Mesenchymal stem cell (in vitro differentiated cells and primary cell): ENCODE results near the gene NBEAL1.
A peak's percentile ranks its signal among the peaks of the same experiment; 100 is the strongest.

ENCODE experiments used
- DNase-seq: peaks from one replicate; pipeline ENCODE4 v3.0.0-alpha.2; 2013
- H2AFZ ChIP-seq: one replicate; pipeline ENCODE4 v1.6.1; 2013; ENCODE audit warnings: low read depth, mild to moderate bottlenecking, control low read depth, inconsistent platforms, low read length, moderate library complexity
- H2AK5ac ChIP-seq: 2 replicates; pipeline ENCODE4 v1.6.1; 2013; ENCODE audit warnings: low read length, moderate library complexity, mild to moderate bottlenecking, inconsistent platforms; ENCODE audit not compliant: severe bottlenecking
- H2BK120ac ChIP-seq: one replicate; pipeline ENCODE4 v1.6.1; 2013; ENCODE audit warnings: low read depth, mild to moderate bottlenecking, inconsistent platforms, low read length, moderate library complexity
- H2BK12ac ChIP-seq, 2 experiments: one replicate each; pipeline ENCODE4 v1.6.1; 2013; ENCODE audit warnings: inconsistent platforms in 2 of 2, low read length in 2 of 2, mild to moderate bottlenecking in 2 of 2, moderate library complexity in 2 of 2, control low read depth in 1 of 2
- H2BK15ac ChIP-seq: one replicate; pipeline ENCODE4 v1.6.1; 2013; ENCODE audit warnings: mild to moderate bottlenecking, low read depth, inconsistent platforms; ENCODE audit not compliant: poor library complexity, severe bottlenecking
- H2BK5ac ChIP-seq: 2 replicates; pipeline ENCODE4 v1.6.1; 2013; ENCODE audit warnings: low read depth, mild to moderate bottlenecking, low read length, control low read depth, inconsistent platforms; ENCODE audit not compliant: poor library complexity, severe bottlenecking
- H3K14ac ChIP-seq, 2 experiments: one replicate each; pipeline ENCODE4 v1.6.1; 2013; ENCODE audit warnings: inconsistent platforms in 2 of 2, low read length in 2 of 2, control low read depth in 1 of 2, mild to moderate bottlenecking in 1 of 2, moderate library complexity in 1 of 2
- H3K18ac ChIP-seq, 2 experiments: one replicate each; pipeline ENCODE4 v1.6.1; 2013; ENCODE audit warnings: inconsistent platforms in 2 of 2, low read length in 2 of 2, control low read depth in 1 of 2, low read depth in 1 of 2, mild to moderate bottlenecking in 1 of 2
- H3K23ac ChIP-seq, 2 experiments: one replicate each; pipeline ENCODE4 v1.6.1; 2013; ENCODE audit warnings: inconsistent platforms in 2 of 2, low read length in 2 of 2, mild to moderate bottlenecking in 2 of 2, moderate library complexity in 2 of 2, control low read depth in 1 of 2
- H3K27ac ChIP-seq: 2 replicates; pipeline ENCODE4 v1.5.1; 2013; ENCODE audit warnings: mild to moderate bottlenecking, moderate library complexity, low read length, control low read depth, inconsistent platforms; ENCODE audit not compliant: poor library complexity, severe bottlenecking
- H3K27me3 ChIP-seq, 2 experiments: 2 replicates each; pipeline versions ENCODE4 v1.6.1 to v1.7.0; 2013; ENCODE audit warnings: low read length in 2 of 2, mild to moderate bottlenecking in 2 of 2, moderate library complexity in 2 of 2, control low read depth in 1 of 2, inconsistent platforms in 1 of 2; ENCODE audit not compliant: control insufficient read depth in 1 of 2, insufficient read depth in 1 of 2
- H3K36me3 ChIP-seq, 2 experiments: 2 replicates each; pipeline versions ENCODE4 v1.6.1 to v1.7.0; 2013; ENCODE audit warnings: low read length in 2 of 2, control low read depth in 1 of 2, inconsistent platforms in 1 of 2, low read depth in 1 of 2, mild to moderate bottlenecking in 1 of 2; ENCODE audit not compliant: insufficient read depth in 2 of 2, control insufficient read depth in 1 of 2
- H3K4ac ChIP-seq, 2 experiments: one replicate each; pipeline ENCODE4 v1.6.1; 2013; ENCODE audit warnings: inconsistent platforms in 2 of 2, low read length in 2 of 2, mild to moderate bottlenecking in 2 of 2, moderate library complexity in 2 of 2, control low read depth in 1 of 2, low read depth in 1 of 2
- H3K4me1 ChIP-seq: 2 replicates; pipeline ENCODE4 v1.6.1; 2013; ENCODE audit warnings: low read depth, low read length, control low read depth; ENCODE audit not compliant: control insufficient read depth, insufficient read depth
- H3K4me2 ChIP-seq: 2 replicates; pipeline ENCODE4 v1.6.1; 2013; ENCODE audit warnings: low read length, mild to moderate bottlenecking, inconsistent platforms; ENCODE audit not compliant: poor library complexity, severe bottlenecking
- H3K4me3 ChIP-seq, 2 experiments: 2 replicates each; pipeline versions ENCODE4 v1.5.1 to v1.7.0; 2013; ENCODE audit warnings: low read length in 2 of 2, mild to moderate bottlenecking in 2 of 2, control low read depth in 1 of 2, low read depth in 1 of 2; ENCODE audit not compliant: insufficient read depth in 1 of 2
- H3K79me1 ChIP-seq: replicated peaks from 2 replicates; pipeline ENCODE4 v1.6.1; 2013; ENCODE audit warnings: mild to moderate bottlenecking, control low read depth, low read length, inconsistent platforms; ENCODE audit not compliant: poor library complexity, severe bottlenecking
- H3K9ac ChIP-seq: 2 replicates; pipeline ENCODE4 v1.7.0; 2013; ENCODE audit warnings: mild to moderate bottlenecking, low read length, moderate library complexity
- H3K9me3 ChIP-seq: 2 replicates; pipeline ENCODE4 v1.7.0; 2013; ENCODE audit warnings: mild to moderate bottlenecking, low read length; ENCODE audit not compliant: control insufficient read depth
- H4K8ac ChIP-seq: one replicate; pipeline ENCODE4 v1.6.1; 2013; ENCODE audit warnings: inconsistent platforms, mild to moderate bottlenecking, low read length, moderate library complexity
- H4K91ac ChIP-seq: one replicate; pipeline ENCODE4 v1.6.1; 2013; ENCODE audit warnings: mild to moderate bottlenecking, low read length, inconsistent platforms
- WGBS: methylation state at CpG from one replicate; pipeline ENCODE4 v1.1.7; 2013; ENCODE audit warnings: mixed read lengths; 5-methylcytosine and 5-hydroxymethylcytosine counted together

NBEAL1 gene

DNA sequence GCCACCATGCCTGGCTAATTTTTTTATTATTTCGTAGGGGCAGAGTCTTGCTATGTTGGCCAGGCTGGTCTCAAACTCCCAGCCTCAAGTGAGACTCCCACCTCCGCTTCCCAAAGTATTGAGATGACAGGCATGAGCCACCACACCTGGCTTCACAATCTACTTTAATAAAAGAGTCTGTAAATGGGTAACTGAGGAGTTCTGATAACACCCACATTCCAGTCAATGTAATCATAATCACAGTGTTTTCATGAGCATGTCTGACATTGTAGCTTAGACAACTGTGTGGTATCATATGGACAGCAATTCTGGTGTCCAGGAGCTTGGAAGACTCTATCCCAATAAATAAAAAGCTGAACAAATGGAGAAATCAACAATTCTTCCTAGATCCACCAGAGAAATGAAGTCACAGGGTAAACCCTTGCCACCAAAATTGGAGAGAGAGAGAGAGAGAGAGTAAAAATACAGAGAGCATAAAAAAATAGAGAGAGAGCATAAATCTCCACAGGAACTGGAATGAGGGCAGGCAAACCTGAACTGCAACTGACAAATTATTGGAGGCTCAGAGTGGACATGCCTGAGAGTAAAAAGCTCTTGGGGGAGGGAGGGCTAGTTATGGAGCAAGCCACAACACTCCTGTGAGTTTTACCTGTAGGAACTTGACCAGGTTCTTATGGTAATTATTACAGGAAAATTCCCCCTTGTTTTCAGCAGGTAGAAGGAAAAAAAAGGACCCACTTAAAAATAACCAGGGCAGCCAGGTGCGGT, 12.4 kb upstream of the NBEAL1 start:
- H3K79me1 ChIP-seq = no peaks in the 10 kb centered on the region
- no peak overlapping the region for H3K4ac ChIP-seq
- H4K8ac ChIP-seq = no peak overlapping the region
- H3K23ac ChIP-seq = no peak overlapping the region
- no peaks in the 10 kb centered on the region for H3K9me3 ChIP-seq
- DNase-seq = no peak
- H2AFZ ChIP-seq = no peak overlapping the region
- H2BK12ac ChIP-seq = no peak overlapping the region
- no peak overlapping the region for H2BK15ac ChIP-seq
- H3K9ac ChIP-seq = no peak overlapping the region
- peak overlapping the region; percentile 69 for H2AK5ac ChIP-seq
- H3K4me2 ChIP-seq = peak overlapping the region; percentile 33
- no peaks in the 10 kb centered on the region for H3K27me3 ChIP-seq
- H3K14ac ChIP-seq = no peak overlapping the region
- H2BK120ac ChIP-seq = no peak overlapping the region
- H3K4me3 ChIP-seq = no peak overlapping the region
- H2BK5ac ChIP-seq = no peak overlapping the region
- H3K4me1 ChIP-seq = peaks cover 2% of the 10 kb centered on the region
- no peaks in the 10 kb centered on the region for H3K36me3 ChIP-seq
- H3K27ac ChIP-seq = peak overlapping the region; percentile 87
- H4K91ac ChIP-seq = no peak overlapping the region
- 96% methylated on average over 2 of the region's 3 CpGs for WGBS
- no peak overlapping the region for H3K18ac ChIP-seq

DNA sequence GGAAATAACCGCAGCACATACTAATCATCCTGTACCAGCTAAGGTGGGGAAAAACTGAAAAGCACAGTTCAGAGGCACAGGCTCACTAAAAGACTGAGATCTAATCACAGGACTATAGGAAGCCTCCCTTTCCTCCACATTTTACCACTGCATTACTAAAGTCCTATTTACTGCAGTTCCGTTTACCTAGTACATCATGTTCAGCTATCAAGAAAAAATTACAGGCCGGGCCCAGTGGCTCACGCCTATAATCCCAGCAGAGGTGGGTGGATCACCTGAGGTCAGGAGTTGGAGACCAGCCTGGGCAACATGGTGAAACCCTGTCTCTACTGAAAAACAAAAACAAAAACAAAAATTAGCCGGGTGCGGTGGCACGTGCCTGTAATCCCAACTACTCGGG, 11.0 kb upstream of the NBEAL1 start:
- H3K4ac ChIP-seq = no peak overlapping the region
- H3K9me3 ChIP-seq = no peaks in the 10 kb centered on the region
- H2BK5ac ChIP-seq = no peak overlapping the region
- no peak overlapping the region for H3K18ac ChIP-seq
- H3K36me3 ChIP-seq = no peaks in the 10 kb centered on the region
- 97% methylated on average over 8 of the region's 8 CpGs for WGBS
- no peak overlapping the region for H2BK12ac ChIP-seq
- no peak overlapping the region for H2BK120ac ChIP-seq
- no peak overlapping the region for H3K23ac ChIP-seq
- no peak overlapping the region for H4K91ac ChIP-seq
- H3K27ac ChIP-seq = no peak overlapping the region
- no peak for DNase-seq
- H3K14ac ChIP-seq = no peak overlapping the region
- H3K79me1 ChIP-seq = no peaks in the 10 kb centered on the region
- no peaks in the 10 kb centered on the region for H3K27me3 ChIP-seq
- H3K4me3 ChIP-seq = no peak overlapping the region
- H2AK5ac ChIP-seq = peak overlapping the region; percentile 65
- H3K4me2 ChIP-seq = no peak overlapping the region
- no peak overlapping the region for H4K8ac ChIP-seq
- peaks cover 2% of the 10 kb centered on the region for H3K4me1 ChIP-seq
- no peak overlapping the region for H3K9ac ChIP-seq
- no peak overlapping the region for H2BK15ac ChIP-seq
- H2AFZ ChIP-seq = no peak overlapping the region

DNA sequence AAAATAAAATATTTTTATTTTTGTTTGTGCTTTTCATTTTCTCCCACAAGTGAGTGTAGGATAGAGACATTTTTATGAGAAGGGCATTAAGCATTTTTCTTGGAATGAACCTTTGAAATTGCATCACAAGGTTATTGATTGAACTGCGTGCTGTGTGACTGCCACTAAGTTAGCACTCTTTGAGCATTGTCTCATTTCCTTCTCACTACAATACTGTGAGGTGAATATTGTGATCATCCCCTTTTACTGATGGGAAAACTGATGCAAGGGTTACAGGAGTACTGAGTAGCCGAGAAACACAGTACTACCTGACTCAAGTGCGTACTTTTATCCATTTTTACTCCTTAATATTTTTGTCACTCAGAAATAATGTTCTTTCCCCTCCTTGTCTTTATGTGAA, 2.0 kb downstream of the NBEAL1 start:
- Histone ChIP-seq H3K9me3 (no peaks in the 10 kb centered on the region), H3K4me2 (peak overlapping the region; percentile 86), H3K27ac (no peak overlapping the region), H3K4me3 (peak overlapping the region in 1 of 2 experiments; percentile 97), H2AK5ac (no peak overlapping the region), H3K4ac (no peak overlapping the region), H3K4me1 (peaks cover 5% of the 10 kb centered on the region), H2BK12ac (no peak overlapping the region), H3K36me3 (peaks cover 0 to 4% of the 10 kb centered on the region in 2 experiments), H3K18ac (no peak overlapping the region), H3K79me1 (no peaks in the 10 kb centered on the region), H2BK15ac (no peak overlapping the region), H2AFZ (no peak overlapping the region), H2BK5ac (no peak overlapping the region), H3K27me3 (no peaks in the 10 kb centered on the region), H4K91ac (no peak overlapping the region), H3K9ac (peak overlapping the region; percentile 96), H4K8ac (no peak overlapping the region), H3K14ac (no peak overlapping the region), H2BK120ac (no peak overlapping the region), H3K23ac (no peak overlapping the region)
- DNase-seq = no peak
- WGBS = 100% methylated on average over 1 of the region's 3 CpGs

DNA sequence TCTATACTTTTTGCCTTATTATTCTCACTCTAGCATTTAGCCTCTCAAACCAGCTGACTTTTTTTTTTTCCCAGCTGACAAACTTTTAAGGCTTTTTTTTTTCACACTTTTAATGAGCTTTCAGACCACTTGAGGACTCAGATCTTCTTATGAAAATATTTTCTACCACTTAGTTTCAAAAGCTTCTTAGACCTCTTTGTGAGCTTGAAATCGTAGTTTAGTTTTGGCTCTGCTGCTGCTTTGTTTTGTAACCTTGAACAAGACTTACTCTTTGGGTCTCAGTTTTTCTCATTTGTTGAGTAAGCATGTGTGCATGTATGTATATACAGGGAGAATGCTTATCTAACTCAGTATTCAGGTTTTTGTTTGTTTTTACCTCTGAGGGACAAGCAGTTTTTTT, 3.5 kb downstream of the NBEAL1 start:
- Histone ChIP-seq H3K9me3 (no peaks in the 10 kb centered on the region), H3K4ac (no peak overlapping the region), H3K27ac (no peak overlapping the region), H3K14ac (no peak overlapping the region), H2BK120ac (no peak overlapping the region), H3K4me2 (peak overlapping the region; percentile 9), H3K18ac (no peak overlapping the region), H2BK15ac (no peak overlapping the region), H3K4me1 (peaks cover 5% of the 10 kb centered on the region), H3K79me1 (no peaks in the 10 kb centered on the region), H3K36me3 (peaks cover 0 to 4% of the 10 kb centered on the region in 2 experiments), H2AK5ac (no peak overlapping the region), H2BK12ac (no peak overlapping the region), H4K8ac (no peak overlapping the region), H4K91ac (no peak overlapping the region), H3K4me3 (peak overlapping the region in 1 of 2 experiments; percentile 97), H3K9ac (peak overlapping the region; percentile 96), H3K23ac (no peak overlapping the region), H2AFZ (no peak overlapping the region), H2BK5ac (no peak overlapping the region), H3K27me3 (no peaks in the 10 kb centered on the region)
- DNase-seq = peak; percentile 31
- 58% methylated on average over 1 of the region's 1 CpG for WGBS
